ENCODE measurements around the gene HOXD9.

The HOXD9 gene

DNA sequence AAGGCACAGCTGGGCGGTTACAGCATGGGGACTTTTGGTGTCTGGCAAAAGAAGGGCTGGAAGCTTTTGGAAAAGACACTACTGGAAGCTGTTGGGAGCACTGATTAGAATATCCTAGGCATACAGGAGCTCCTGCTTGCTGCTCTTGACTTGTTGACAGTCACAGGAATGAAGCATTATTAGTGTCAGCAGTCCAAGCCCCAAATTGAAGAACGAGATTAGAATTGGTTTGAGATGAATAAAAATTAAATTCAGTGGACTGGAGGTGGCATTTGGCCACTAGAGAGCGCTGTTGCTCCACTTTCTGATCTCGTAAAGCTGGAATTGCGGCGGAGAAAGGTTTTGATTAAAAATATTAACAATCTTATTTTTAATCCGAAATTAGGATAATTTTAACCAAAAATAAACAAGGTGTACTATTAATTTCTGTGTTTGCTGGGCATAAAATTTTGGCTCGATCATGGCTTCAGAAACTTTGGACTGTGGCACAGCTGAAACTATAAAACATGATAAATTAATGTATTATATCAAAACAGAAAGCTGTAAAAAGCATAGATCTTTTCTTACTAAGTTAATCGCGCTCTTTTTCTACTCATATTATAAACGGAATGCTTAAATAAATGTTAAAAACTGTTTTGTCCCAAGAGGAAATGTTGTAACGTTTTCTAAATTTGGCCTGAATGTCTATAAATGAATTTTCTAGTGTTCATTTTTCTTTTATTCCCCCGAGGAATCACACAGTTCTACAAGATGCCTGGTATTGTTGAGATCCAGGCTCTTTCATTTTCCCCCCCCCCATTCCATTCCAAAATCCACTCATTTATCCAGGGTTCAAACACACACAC, 4.6 kb downstream of the HOXD9 start:
- DNase-seq, result no peak

DNA sequence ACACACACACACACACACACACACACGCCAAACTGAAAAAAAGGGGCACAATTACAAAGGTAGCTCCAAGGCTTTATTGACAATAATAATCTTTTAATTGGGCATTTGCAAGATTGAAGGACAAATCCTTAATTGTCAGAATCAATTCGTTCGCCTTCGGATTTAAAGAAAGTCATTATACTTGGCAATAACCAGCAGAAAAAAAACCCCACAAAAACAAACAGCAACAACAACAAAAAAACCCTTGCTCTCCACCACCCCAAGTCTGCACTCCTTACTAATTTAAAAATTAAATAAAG, 5.2 kb downstream of the HOXD9 start:
- DNase-seq, result no peak

DNA sequence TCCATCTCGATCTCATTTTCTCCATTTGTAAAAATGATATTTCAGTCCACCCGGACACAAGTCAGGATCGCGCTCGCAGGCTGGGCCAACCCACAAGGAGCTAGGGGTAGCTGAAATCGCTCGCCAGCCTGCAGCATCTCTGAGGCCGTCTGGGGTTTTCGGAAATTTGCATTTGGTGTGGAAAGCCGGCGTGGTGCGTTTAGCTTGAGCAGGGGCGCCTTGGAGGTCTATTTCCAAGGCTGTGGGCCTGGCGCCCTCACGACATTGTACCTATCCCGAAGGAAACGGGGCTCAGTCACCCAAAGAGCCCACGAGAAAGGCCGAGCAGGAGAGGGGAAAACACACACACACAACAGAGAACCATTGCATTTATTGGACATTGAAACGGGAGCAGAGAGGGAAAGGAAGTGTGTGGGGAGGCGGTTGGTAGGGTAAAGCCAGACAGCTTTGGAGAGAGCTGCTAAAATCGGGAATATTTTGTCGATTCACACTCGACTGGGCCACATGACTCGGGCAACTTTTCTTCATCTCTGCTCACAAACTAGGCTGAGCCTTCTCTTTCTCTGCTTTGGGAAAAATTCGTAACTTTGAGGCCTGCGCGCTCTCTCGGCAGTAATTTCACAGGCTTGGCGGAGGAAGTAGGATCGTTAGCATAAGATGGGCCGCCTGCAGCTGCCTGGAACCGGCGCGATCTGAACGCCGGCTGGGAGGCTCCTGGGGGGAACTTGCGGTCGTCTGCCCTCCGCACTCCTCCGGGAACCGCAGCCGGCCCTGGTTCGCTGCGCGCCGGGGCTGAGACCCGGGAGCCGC, 5.9 kb downstream of the HOXD9 start:
- no peak for DNase-seq

GRCh38 chr2:176128982-176129796, 6.7 kb downstream of the HOXD9 start, which contains the start of gene HOXD8:
HOXD8 (plus strand) TSS chr2:176129705; CDS start chr2:176130367, 662 bp downstream.
- no peak for DNase-seq

DNA sequence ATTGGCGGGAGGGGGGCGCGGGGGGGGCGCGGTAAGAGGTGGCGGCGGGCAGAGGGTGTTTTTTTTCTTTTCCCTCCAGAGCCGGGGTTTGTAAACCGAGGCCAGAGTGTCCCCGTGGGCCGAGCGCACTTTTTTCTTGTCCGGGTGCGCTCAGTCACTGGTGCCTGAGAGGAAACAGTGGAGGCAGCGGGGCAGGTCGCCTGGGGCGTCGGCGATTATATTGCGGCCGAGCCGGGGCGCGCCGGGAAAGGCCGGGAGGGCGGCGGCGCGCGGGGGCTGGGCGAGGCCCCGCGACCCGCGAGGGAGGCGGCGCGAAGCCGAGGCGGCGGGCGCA, 7.3 kb downstream of the HOXD9 start:
- DNase-seq, result no peak

GRCh38 chr2:176130147-176130956, 7.8 kb downstream of the HOXD9 start:
- DNase-seq, result no peak

GRCh38 chr2:176130957-176131847, 8.7 kb downstream of the HOXD9 start:
- DNase-seq, result no peak

DNA sequence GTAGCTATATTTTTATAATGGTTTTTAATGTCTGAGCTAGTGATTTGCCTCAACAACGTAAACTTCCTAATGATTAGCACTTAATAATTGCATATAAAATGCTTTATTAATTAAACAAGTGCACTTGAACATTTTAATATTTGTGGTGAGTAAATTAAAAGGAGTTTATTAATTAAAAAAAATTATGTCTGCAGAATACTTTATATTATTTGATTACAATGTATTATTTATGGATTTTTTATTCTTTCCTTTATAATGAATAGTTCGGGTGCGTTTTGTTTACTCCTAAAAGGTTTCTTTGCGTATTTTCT, 9.3 kb downstream of the HOXD9 start:
- no peak for DNase-seq

GRCh38 chr2:176132205-176133171, 10.0 kb downstream of the HOXD9 start:
- no peak for DNase-seq

- DNase-seq, result no peak
Measured at GRCh38 chr2:176133389-176133788, 10.9 kb downstream of the HOXD9 start.

DNA sequence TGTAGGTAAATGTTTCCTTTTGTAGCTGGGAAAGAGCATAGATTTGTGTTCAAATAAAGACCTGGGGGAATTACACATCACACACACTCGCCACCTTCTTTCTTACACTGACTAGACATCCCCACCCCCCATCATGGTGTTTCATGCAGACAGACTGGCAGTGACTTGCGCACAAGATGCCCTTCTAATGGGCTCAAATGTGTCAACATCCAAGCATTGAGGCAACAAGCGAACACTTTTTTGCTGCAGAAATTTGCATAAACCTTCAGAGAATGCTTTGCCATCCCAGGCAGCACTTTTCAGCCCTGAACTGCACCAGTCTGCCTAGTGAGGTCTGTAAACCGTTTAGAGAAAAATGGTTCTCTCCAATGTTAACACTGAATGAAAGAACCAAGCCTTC, 11.5 kb downstream of the HOXD9 start:
- no peak for DNase-seq

- no peak for DNase-seq
Measured at GRCh38 chr2:176135035-176135440, 12.5 kb downstream of the HOXD9 start.

DNA sequence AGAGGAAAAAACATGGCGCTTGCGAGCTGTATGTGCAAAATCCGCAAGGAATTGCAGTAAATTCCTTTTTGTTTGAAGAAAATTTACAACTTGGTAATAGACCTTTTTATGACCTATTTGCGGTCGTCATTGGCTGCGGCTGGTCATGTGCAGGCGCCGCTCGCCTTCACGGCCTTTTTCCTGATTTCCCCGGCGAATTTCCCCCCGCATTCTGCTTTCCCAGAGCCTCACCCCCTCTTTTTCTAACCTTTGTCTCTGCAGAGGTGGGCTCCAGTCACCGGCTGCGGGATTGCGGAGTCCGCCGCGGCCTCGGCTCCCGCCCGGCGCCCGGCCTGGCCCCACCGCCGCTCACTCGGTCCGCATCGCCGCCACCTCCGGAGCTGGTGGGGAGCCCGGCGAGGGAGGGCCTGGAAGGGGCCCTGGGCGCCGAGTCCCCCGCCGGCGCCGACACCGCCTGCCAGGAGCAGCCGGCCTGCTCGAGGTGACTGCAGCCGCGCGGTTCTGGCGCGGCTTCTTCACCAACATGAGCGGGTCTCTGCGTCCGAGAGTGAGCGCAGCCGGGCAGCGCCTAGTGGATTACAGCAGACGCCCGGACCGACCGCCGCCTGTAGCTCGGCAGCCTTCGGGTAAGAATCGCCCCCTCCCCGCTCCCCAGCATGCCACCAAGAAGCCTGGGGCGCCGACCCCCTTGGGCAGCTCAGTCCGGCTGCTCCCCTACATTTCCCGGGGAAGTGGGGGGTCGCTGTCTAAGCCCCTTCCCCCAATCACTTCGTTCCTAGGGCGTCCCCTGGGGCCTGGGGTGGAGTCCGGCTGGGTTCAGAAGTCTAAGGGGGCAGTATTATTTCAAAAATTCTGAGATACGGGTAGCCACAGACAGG, 14.1 kb downstream of the HOXD9 start:
- DNase-seq, result no peak

- DNase-seq, result no peak
Measured at GRCh38 chr2:176137252-176137580, 14.7 kb downstream of the HOXD9 start.

DNA sequence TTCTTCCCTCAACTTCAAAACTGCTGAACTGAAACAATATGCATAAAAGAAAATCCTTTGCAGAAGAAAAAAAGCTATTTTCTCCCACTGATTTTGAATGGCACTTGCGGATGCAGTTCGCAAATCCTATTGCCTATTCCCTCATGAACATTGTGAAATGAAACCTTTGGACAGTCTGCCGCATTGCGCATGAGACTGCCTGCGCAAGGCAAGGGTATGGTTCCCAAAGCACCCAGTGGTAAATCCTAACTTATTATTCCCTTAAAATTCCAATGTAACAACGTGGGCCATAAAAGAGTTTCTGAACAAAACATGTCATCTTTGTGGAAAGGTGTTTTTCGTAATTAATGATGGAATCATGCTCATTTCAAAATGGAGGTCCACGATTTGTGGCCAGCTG, 15.4 kb downstream of the HOXD9 start:
- DNase-seq, result no peak

- DNase-seq, result no peak
Measured at GRCh38 chr2:176138526-176138922, 16.0 kb downstream of the HOXD9 start.

- DNase-seq, result no peak
Measured at GRCh38 chr2:176138923-176139660, 16.6 kb downstream of the HOXD9 start.

GRCh38 chr2:176139661-176140512, 17.4 kb downstream of the HOXD9 start:
- DNase-seq, result no peak

Data from NCI-H510A (cell line).